HG03045 (cell line): Measurements from ENCODE around the gene SEPSECS.
A peak's percentile ranks its signal among the peaks of the same experiment; 100 is the strongest.

ENCODE experiments used
- ATAC-seq: cut with Tn5 transposase; IDR thresholded peaks from one replicate; pipeline ENCODE4 v1.9.1; 2021; ENCODE audit warnings: mild to moderate bottlenecking, moderate library complexity; ENCODE audit not compliant: unreplicated experiment

Gene SEPSECS

DNA sequence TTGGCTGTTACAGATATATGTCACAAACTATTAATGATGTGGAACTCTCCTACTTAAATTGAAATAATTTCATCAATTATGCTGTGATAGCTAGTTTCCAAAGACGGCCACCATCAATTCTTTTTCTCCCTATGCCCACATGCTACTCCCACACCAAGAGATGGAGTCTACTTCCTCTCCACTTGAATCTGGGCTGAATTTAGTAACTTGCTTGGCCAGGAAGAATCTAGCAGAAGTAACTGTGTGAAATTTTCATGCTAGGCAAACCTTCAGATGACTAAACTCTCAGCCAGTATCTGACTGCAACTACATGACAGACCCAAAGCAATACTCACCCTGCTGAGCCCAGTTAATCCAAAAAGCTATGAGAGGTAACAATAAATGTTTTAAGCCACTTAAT is 3.2 kb downstream of the SEPSECS start:
- no peak for ATAC-seq

DNA sequence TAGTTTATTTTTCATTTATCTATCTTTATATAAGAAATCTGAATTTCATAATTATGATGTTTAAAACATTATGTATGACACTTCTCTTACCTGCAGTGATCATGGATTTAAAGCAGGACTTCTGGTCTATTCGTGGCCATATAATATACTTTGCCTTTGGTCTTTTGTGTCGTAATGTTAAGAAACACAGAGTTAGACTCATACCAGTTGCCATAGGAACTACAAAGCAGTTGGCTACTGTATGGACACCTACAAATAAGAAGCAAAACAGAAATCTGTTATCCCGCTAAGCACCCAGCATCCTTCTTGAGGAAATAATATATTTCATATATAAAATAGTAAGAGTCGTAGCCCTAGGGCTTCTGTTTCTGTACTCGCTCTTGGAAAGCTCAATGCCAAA is 4.3 kb downstream of the SEPSECS start:
- ATAC-seq = no peak

DNA sequence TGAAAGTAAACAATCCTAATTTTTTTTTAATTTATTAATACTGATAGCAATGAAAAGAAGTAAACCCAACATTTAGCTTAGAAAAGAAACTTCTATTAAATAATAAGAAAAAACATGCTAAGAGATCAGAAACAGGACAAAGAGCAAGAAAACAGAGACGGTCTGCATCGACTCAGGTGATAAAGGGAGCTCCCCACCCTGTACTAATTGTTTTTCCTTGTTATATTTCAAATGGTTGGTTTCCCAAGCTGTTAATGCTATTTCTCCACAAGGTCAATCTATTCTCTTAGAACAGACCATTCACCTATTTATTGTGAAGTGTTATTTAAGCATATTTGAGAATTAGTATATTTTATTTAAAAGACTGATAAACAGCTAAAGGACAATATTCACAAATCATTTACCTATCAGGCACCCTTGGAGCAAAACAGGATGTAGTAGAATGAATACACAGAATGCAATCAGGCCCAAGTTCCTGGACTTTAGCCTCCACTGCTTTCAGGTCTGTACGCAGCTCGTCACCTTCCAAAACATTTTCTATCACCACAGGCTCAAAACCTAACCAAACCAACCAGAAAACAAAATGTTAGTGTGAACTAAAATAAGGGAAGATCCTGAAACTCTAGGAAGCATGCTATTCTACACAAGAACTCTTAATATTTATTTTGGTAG is 5.5 kb downstream of the SEPSECS start:
- no peak for ATAC-seq

DNA sequence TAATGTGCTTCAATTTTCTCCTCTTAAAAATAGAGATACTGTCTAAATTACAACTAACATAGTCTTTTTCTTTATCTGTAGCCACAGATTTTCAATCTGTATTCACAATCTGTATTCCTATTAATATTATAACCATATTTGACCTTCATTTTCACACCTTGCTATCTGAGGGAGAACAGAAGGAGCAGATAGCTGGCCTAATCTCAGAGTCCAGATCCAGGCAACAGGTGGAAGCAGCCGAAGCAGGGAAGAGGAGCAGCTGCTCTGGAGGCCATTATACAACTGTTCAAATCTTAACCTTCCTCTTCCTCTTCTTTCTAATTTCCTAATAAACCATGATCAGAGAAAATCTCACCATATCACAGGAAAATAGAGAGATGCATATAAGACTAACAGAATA is 14.2 kb downstream of the SEPSECS start:
- no peak for ATAC-seq

DNA sequence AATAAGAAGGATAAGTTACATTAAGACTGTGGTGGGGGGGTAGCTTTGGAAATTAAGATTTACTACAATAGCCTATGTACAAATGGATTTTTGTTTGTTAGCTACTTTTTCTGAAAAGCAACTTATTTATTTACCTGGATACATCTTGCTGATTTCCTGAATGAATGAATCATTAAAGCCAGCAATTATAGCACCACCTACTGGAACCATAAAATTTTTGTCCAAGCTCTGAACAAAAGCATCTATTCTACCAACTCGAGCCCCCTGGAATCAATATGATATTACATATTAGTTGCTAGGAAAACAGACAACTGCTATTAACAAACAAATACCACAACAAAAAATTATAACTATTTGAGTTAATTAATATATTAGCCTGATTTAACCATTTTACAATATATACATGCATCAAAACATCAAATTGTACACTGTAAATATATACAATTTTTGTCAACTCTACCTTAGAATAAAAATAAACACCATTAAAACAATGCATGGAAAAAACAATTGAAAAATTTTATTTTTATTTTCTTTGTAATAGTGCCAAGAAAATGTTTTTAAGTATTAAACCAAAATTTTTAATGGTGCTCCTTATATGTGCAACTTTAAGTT is 15.3 kb downstream of the SEPSECS start:
- no peak for ATAC-seq

DNA sequence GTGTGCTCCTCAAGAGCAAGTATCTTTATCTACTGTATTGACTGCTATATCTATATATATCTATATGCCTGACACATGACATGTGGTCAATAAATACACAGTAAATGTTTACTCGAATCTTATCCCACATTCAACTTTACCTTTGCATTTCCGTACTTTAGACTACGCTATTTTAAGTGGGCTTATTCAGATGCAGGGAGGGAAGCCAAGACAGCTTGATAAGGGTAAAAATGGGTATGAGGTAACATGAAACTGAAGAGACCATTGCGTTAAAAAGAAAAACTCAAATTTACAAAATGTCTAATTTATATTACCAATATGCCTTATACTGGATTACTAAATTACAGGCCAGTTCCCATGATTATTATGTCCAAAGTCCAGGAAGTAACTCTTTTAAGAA is 17.8 kb downstream of the SEPSECS start:
- no peak for ATAC-seq

DNA sequence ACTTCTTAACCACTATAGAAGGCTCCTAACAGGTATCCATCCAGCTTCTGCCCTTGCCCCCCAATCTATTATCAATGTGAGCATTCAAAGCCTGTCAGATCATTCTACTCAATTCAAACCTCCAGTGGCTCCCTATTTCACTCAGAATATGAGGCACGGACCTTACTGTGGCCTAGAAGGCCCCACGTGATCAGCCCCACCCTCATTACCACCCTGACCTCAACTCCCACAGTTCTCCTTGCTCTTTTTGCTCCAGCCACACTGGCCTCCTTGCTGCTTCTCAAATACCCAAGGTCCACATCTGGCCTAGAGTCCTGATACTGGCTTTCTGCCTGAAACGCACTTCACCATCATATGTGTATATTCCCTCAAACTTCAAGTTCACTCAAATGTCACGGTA is 18.7 kb downstream of the SEPSECS start:
- ATAC-seq = no peak

DNA sequence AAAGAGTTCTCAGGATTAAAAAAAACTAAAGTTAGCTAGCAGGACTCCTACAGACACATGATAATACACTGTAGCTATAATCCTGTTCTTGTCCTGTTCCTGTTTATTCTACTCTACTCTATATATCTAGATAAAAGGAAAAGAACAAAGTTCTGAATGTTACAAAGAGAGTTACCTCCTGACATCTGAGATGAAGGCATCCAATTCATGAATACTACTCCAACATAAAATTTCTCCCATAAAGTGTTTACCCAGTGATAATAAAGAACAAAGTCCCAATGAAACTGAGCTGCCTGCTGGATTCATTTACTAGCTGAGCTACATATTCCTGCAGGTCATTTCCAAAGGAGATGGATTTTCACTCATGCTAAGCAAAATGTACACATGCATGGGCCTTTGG is 27.1 kb downstream of the SEPSECS start:
- ATAC-seq = no peak

DNA sequence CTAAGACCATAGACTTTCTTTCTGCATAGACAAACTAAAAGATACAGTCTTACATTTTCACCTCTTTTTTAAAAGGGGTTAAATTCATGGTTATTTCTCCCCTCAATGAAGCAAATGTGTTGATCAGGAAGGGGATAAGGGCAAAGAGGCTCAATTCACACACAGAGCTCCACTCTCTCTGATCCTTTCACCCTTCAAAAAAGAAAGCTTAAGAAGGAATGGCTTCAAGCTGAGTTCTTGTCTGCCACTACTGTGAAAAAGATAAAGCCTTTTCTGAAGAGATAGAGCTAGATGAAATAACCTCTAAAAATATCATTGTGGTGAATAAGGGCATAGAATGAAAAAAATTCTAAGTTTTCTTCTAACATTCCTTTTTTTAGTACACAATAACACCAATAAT is 28.3 kb downstream of the SEPSECS start:
- ATAC-seq = no peak

DNA sequence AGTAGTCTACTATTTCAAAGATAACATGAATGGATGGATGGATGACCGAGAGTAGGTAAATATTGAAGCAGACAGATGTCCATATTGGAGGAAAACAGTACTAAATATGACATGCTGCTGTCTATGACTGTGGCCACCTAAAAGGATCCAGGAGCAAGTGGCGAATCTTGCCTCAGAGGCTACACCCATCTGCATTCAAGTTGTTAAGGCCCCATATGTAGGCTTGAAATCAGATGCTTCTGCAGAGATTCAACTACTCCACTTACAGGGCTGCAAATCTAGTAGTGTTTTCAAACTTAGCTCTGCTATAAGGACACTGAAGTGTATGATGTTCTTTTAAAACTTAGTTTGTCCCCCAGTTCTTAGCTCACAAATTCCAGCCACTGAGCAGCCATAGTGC is 28.9 kb downstream of the SEPSECS start:
- no peak for ATAC-seq

DNA sequence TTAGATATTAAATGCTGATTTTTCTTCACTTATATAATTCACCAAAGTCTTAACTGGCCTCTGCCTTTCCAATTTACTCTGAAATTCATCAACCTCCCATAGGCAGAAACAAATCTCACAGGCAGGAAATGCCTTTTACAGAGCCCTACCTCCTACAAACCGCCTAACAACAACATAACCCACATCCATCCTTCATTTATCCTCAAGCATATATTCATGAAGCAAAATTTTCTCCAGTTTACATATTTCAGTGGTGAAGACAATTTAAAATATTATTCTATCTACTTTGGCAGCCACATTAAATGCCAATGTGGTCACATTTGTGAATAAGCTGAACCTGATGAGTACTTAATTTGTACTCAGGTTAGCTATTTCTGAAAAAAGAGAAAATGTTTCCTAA is 30.3 kb downstream of the SEPSECS start:
- ATAC-seq = no peak

DNA sequence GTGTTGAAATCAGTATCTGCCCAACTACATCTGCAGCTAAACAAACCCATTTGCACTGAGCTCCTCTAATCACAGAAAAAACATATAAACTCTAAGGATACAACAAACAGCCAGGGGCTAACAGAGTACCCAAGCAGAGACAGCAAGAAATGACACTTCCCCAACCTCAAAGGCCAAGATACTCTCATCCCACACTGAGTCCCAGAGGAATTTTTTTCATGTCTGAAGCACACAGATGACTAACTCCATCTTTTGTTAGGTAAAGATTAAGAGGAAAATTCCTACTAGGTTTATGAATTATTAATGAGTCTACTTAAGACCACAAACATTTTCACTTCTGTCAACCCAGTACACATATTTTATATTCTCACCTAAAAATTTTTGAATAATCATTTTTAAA is 31.6 kb downstream of the SEPSECS start:
- no peak for ATAC-seq

DNA sequence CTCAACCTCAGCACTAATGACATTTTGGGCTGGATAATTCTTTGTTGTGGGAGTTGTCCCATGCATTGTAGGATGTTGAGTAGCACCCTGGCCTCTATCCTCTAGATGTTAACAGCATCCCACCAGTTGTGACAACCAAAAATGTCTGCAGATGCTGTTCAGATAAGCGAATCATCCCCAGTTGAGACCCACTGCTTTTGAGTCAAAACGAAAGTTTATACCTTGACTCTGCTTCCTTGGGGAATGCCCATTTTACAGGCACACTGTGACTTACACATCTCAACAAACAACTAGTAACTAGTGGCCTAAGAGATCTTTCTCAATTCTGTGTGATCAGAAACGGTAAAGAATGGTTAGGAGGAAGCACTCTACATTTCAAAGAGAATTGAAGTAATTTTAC is 37.0 kb downstream of the SEPSECS start:
- ATAC-seq = peak; percentile 96

DNA sequence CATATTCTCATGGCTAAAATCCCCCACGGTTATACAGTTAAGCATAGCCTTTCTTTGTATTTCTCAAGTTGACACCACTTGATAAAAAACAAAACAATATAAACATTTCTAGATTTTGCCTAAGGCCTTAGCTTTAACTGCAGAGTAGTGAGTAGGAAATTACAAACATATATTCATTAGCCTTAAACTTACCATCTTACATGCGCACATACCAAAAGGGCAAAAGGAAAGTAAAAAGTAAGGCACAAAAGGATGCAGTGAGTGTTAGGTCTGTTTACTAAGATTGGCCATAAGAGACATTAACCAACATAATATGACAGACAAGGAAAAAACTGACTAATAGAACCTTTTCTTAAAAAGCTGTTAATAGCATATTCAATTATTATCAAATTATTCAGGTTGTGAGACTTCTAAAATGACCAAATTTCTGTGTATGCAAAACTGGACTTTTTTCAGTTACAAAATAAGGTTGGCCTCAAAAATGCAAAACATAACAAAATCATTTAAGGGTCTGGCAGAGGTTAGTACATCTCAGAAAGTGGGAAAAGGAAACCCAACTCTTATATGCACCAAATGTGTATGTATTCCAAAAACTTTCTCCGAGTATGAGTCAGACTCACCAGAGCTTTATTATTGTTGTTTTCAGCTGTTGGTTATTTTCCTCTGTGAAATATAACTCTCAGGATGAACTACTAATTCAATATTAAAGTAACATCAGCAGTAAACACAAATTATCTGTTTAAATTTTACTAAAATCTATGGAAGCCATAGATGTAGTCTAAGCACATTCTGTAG is 39.9 kb downstream of the SEPSECS start:
- no peak for ATAC-seq

DNA sequence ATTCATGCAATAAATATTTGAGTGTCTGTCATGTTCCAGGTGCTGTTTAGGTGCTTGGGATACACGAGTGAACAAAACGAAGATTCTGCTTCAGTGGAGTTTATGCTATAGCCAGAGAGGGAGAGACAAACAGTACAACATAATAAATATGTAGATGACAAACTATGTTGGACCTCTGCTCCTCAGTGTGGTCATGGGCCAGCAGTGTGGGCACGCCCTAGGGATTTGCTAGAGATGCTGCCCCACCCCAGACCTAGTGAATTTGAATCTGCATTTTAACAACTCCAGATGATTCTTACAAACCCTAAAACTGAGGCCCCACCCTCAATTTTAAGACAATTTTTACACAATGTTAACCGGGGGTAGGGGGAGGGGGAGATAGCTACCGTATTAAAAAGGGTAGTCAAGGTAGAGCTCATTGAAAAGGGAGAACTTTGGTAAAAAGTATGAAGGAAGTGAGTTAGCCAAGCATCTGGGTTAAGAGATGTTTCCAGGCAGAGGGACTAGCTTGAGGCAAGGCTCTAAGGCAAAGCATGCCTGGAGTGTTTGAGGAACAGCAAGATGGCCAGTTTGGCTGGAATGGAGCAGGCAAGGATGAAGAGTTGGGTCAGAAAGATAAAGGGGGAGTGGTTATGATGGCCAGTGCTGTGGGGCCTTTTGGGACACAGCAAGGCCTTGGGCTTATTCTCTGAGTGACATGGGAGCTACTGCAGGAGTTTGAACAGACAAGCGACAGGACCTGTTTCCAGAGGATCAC is 42.4 kb downstream of the SEPSECS start:
- no peak for ATAC-seq

DNA sequence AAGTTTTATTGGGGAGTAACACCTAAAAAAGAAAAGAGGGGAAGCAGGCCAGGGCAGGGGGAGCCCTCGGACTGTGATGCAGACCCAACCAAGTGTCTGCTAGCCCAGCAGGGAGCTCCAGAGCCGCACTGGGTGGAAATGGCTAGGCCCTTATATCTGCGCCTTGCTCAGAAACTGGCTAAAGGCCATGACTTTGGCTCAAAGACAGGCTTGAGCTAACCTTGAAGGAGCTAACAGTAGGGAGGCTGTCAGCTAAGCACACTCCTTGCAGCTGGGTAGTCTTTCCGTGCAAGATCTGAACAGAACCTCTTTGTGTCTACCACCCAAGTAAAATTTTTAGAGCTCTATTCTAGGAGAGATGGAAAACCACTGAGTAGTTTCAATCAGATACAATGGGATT is 43.0 kb downstream of the SEPSECS start:
- no peak for ATAC-seq

DNA sequence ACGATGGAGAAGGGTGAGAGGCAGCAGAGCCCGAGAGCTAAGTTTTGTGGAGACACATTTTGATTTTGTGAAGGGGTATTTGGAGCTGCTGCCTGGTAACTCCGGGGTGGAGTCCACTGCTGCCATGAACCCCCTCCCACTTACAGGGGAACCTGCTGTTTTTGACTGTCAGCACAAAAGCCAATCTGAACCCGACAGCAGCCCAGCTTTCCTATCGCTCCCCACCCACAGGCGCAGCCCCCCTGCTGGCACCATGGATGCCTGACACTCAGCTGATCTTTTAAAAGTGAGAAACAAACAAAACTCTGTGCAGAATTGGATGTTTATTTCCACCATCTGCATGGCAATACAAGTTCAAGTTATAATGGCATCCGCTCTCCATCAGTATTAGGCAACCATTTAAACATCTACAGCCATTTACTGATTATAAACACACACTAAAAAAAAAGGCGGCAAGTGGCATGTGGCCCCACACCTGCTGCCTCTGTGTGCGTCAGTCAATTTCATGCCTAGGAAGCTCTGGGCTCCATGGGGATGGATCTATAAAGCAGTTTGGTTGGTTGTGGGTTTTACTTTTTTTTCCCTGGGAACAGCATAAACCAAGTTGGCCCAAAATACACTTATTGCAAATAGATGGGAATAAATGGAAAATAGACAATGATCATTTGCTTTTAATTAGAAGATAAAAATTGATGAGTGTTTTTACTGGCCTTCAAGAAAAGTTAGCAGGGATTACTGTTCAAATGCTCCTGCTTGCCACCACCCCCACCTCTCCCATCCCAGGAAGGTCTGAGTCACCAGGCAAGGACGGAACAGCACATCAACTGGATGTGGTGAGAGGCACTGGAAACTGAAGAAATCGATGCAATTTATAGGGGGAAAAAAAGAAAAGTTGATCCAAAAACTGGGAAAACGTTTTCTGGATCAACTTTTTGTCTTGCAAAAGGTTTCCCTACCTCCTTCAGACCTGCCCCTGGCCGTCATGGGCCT is 46.0 kb downstream of the SEPSECS start:
- no peak for ATAC-seq

DNA sequence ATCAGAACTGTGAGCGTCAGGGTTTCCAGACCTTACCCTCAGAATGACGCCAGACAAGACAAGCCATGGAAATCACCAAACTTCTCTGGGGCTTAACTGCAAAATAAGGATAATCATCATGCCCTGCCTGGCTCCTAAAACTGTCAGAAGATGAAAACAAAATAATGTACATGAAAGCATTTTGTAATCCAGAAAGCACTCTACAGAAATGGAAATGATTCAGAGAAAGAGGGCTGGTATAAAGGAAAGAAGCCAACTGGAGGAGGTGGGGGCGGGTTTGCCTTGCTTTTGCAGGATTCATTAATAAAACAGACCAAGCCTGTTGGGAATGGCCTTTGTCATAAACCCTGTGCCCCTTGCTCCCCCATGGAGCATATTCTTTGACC is 47.3 kb downstream of the SEPSECS start:
- ATAC-seq = no peak

DNA sequence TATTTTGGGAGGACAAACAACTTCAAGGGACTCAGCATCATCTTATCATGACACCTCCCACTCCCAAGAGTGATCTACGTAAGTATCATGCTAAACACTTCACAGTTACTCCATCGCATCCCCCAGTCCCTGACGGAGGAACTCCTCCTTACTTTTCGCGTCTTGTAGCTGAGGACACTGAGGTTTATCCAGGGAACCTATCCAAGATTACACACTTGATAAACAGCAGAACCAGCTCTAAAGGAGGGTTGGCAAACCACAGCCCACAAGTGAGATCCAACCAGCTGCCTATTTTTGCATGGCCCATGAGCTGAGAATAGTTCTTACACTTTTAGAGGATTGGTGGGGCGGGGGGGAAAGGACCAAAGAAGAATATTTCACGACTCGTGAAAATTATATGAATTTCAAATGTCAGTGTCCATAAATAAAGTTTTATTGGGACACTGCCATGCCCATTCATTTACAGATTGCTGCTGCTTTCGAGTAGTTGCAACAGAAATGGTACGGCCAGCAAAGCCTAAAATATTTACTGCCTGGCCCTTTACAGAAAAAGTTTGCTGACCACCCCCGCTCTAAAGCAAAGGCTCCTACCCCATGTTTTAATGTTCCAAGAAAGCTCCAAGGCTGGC is 47.8 kb downstream of the SEPSECS start:
- ATAC-seq = no peak

DNA sequence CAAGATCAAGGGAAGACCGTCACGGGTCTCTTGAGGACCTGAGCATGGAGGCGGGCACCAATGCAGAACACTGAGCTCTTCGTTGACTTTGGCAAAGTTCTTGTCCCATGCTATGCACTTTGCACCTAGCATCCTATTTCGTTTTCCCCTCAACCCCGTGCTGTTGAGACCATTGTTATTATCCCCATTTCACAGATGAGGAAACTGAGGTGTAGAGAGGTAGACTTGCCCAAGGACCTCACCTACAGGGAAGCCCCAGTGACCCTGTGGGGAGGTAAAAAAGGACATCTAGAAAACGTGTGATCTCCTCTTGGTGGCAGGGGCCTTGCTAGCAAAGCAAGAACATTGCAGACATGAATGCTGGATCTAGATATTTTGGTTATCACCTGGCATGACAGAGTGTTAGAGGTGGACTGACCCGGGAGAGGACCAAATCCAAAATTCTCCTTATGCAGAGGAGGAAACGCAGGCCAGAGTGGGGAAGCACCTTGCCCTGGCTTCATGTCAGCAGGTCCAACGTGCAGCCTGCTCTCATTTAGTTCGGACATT is 48.5 kb downstream of the SEPSECS start:
- ATAC-seq = no peak
